ENCODE data around the gene HOXA2.

Gene HOXA2

DNA sequence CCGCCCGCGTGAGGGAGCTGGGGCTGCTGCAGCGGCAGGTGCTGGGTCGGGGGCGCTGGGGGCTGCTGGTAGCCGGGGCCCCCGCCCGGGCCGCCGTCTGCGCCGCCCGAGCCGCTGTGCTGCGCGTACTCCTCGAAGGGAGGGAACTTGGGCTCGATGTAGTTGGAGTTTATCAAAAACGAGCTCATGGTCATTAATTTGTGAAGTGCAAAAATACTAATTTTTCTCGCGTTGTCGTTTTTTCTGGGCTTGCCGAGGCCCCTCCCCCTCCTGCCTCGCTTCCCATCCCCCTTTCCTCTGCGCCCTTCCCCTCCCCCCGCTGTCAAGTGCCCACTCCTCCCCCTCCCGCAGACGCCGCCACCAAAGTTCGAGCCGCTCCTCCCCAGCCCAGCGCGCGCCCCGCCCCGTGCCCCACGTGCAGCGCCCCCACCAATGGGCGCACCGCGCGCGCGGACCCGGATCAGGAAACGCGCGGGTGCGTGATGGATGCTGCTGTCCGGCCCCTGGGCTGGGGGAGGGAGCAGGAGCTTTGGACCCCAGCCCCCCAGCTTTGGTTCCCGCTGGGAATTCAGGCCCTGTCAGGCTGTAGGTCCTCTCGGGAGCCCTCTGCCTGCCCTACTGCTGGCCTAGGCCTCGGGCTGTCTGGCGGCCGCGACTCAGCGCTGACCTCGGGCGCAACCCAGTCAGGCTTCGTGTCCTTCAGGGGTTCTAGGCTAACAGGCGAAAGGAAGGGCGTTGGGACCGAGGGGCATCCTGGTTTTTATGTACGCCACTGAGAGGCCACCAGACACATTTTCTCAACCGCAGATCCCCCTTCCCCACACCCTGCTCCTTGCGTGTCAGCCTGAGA is 28.3 kb upstream of the HOXA2 start, which contains the start of gene HOXA4:
Gene HOXA4, minus strand, starts transcription at position 218 of the 850 bp plus-strand sequence. Its CDS starts 24 bp downstream, at position 194.
- no peak for TF ChIP-seq CTCF (conservative IDR thresholded peaks at IDR 0.05; ENCODE audit: low read depth)
- POLR2A ChIA-PET (ENCODE audit: low non-redundant PET), result interaction anchor here (0.5 to 0.8 kb wide), 4 partner anchors 30 to 1471 kb away, joined by 3 to 5 read pairs (median 3); no protein-coding TSS in a partner anchor
- peak; percentile 93 for DNase-seq (ENCODE audit: low spot score)
- CTCF ChIA-PET, result interaction anchor here (0.6 to 1.8 kb wide), 13 partner anchors 8 to 1955 kb away, joined by 3 to 8 read pairs (median 4); partner anchors contain the start of gene HOXA5
- H3K27ac ChIP-seq, result peak within 1 kb of the TSS; percentile 90

DNA sequence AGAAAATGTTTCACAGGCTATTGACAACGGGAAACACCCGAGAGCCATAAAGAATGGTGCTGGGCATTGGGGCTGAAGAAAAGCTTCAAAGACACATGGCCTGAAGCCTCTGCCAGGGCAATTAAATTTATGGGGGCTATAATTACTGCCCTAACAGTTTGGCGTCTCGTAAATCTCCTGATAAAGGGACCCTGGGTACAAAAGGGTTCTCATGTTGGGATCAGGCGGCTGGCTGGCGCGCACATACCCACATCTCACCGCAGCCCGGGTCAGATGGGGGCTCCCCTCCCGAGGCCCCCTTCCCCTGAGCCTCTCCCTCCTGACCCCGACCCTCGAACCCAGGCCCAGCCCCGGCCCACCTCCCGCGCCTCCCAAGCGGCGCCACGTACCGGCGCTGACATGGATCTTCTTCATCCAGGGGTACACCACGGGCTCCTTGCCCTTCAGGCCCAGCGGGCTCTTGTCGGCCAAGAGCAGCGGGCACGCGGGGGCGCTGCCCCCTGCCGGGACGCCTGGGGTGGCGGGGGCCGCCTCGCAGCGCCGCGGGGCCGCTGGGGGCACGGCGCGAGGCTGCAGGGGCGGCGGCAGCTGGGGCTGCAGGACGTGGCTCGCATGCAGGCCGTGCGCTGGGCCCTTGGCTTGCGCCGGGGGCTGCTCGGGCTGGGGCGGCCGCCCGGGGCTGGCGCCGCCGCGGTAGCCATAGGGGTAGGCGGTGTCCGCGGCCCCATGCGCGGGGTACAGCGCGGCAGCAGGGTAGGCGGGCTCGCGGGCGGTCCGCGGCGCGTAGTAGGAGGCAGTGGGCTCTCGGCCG is 27.5 kb upstream of the HOXA2 start:
- ChIA-PET CTCF (interaction anchor here (0.6 to 1.8 kb wide), 5 partner anchors 12 to 778 kb away, joined by 3 to 8 read pairs (median 5); no protein-coding TSS in a partner anchor), POLR2A (ENCODE audit: low non-redundant PET) (interaction anchor here (0.6 kb wide), 1 partner anchor 1470 kb away, joined by 3 read pairs; no protein-coding TSS in a partner anchor)
- peak; percentile 82 for TF ChIP-seq CTCF (conservative IDR thresholded peaks at IDR 0.05; ENCODE audit: low read depth)
- DNase-seq (ENCODE audit: low spot score), result no peak
- H3K27ac ChIP-seq, result peak overlapping the region; percentile 90

DNA sequence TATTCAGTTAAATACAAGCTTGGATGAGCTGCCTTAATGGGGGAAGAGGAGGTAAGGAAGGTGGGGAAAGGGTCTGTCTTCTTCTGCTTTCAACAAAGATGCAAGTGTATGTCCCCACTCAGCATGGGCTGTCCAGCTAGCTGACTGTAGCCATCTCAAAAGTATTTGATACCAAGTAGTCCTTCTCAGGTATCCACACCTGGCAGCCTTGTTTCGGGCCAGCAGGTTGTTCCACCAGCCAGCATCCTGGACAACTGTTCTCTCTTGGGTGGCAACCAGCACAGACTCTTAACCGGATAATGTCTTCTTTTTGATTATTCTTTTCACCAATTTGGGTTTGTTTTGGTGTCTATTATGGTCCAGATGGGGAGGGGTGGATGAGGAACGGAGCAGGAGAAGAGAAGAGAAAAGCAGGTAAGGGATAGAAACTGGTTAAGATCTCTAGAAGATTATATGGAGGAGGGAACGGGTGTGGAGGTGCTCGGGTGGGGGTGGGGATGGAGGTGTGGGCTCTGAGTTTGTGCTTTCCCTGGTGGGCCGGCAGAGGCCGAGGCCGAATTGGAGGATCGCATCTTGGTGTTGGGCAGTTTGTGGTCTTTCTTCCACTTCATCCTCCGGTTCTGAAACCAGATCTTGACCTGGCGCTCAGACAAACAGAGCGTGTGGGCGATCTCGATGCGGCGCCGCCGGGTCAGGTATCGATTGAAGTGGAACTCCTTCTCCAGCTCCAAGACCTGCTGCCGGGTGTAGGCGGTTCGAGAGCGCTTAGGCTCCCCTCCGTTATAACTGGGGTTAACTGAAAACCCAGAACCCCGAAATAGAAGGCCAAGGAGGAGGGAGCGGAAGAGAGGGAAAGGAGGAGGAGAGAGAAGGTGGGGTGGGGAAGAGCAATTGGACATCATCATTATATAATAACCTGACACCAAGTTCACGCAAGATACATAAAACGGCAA is 26.6 kb upstream of the HOXA2 start:
- TF ChIP-seq CTCF (conservative IDR thresholded peaks at IDR 0.05; ENCODE audit: low read depth), result no peak
- no peak overlapping the region for H3K27ac ChIP-seq
- ChIA-PET CTCF (interaction anchor here (0.6 to 0.7 kb wide), 2 partner anchors 103 to 777 kb away, joined by 4 to 6 read pairs; no protein-coding TSS in a partner anchor), POLR2A (ENCODE audit: low non-redundant PET) (no interaction called here)
- no peak for DNase-seq (ENCODE audit: low spot score)

- ChIA-PET POLR2A (ENCODE audit: low non-redundant PET) (no interaction called here), CTCF (no interaction called here)
- TF ChIP-seq CTCF (conservative IDR thresholded peaks at IDR 0.05; ENCODE audit: low read depth), result no peak
- H3K27ac ChIP-seq, result no peak overlapping the region
- no peak for DNase-seq (ENCODE audit: low spot score)
Observed at GRCh38 chr7:27128034-27128433, 25.6 kb upstream of the HOXA2 start.

- POLR2A ChIA-PET (ENCODE audit: low non-redundant PET), result no interaction called here
- CTCF ChIA-PET, result interaction anchor here (0.6 kb wide), 1 partner anchor 440 kb away, joined by 3 read pairs; no protein-coding TSS in a partner anchor
- no peak for DNase-seq (ENCODE audit: low spot score)
- H3K27ac ChIP-seq, result no peak overlapping the region
- TF ChIP-seq CTCF (conservative IDR thresholded peaks at IDR 0.05; ENCODE audit: low read depth), result no peak
Observed at GRCh38 chr7:27126596-27127327, 24.3 kb upstream of the HOXA2 start.
